ENCODE results near the gene FEZ2. TPM values are rescaled to one million over a fixed set of nuclear protein-coding genes. Genes with fewer than 3 reads are reported as not detected.

FEZ2 gene
- polyA plus RNA-seq, 1 donor from 2014 or later, result 36.8 TPM

GRCh38 chr2:36596397-36596796, 1.6 kb downstream of the FEZ2 start:
- Histone ChIP-seq H3F3A (ENCODE audit: insufficient read depth, low read length, poor library complexity, severe bottlenecking) (no peaks in the 10 kb centered on the region), H3K79me2 (replicated peaks; ENCODE audit: insufficient read depth, low read length) (no peaks in the 10 kb centered on the region), H2AFZ (ENCODE audit: low read depth, low read length) (no peak overlapping the region), H3K36me3 (ENCODE audit: insufficient read depth, low read length) (no peaks in the 10 kb centered on the region), H3K4me2 (ENCODE audit: low read length) (no peak overlapping the region), H3K4me3 (ENCODE audit: low read length) (peak overlapping the region; percentile 82), H3K9me2 (ENCODE audit: insufficient read depth, low read length) (no peaks in the 10 kb centered on the region), H4K20me1 (ENCODE audit: insufficient read depth) (no peaks in the 10 kb centered on the region), H3K27me3 (ENCODE audit: insufficient read depth, low read depth, low read length) (no peaks in the 10 kb centered on the region), H3K9me3 (ENCODE audit: low read length) (no peaks in the 10 kb centered on the region), H3K9ac (ENCODE audit: low read length) (no peak overlapping the region), H3K27ac (ENCODE audit: low read length) (no peak overlapping the region)
- TF ChIP-seq CTCF (IDR thresholded peaks at IDR 0.05; ENCODE audit: poor library complexity, severe bottlenecking), result no peak
- TF ChIP-seq SMC3 (conservative IDR thresholded peaks at IDR 0.05; ENCODE audit: poor library complexity), result no peak
- no peak for TF ChIP-seq MXI1 (conservative IDR thresholded peaks at IDR 0.05; ENCODE audit: poor library complexity, severe bottlenecking)
- TF ChIP-seq POLR2AphosphoS5 (IDR thresholded peaks at IDR 0.05), result no peak
- no peak for TF ChIP-seq RAD21 (conservative IDR thresholded peaks at IDR 0.05)
- TF ChIP-seq EP300 (conservative IDR thresholded peaks at IDR 0.05; ENCODE audit: poor library complexity, severe bottlenecking), result no peak

- Histone ChIP-seq H3K9ac (ENCODE audit: low read length) (no peak overlapping the region), H4K20me1 (ENCODE audit: insufficient read depth) (no peaks in the 10 kb centered on the region), H3K36me3 (ENCODE audit: insufficient read depth, low read length) (no peaks in the 10 kb centered on the region), H3K9me3 (ENCODE audit: low read length) (no peaks in the 10 kb centered on the region), H3K79me2 (replicated peaks; ENCODE audit: insufficient read depth, low read length) (no peaks in the 10 kb centered on the region), H3K9me2 (ENCODE audit: insufficient read depth, low read length) (no peaks in the 10 kb centered on the region), H3F3A (ENCODE audit: insufficient read depth, low read length, poor library complexity, severe bottlenecking) (no peaks in the 10 kb centered on the region), H3K4me2 (ENCODE audit: low read length) (no peak overlapping the region), H2AFZ (ENCODE audit: low read depth, low read length) (no peak overlapping the region), H3K27me3 (ENCODE audit: insufficient read depth, low read depth, low read length) (no peaks in the 10 kb centered on the region), H3K27ac (ENCODE audit: low read length) (no peak overlapping the region), H3K4me3 (ENCODE audit: low read length) (no peak overlapping the region)
- TF ChIP-seq SMC3 (conservative IDR thresholded peaks at IDR 0.05; ENCODE audit: poor library complexity) (no peak), EZH2 (IDR thresholded peaks at IDR 0.05; ENCODE audit: borderline replicate concordance, insufficient read depth, low read length, poor library complexity, severe bottlenecking) (no peak), EP300 (conservative IDR thresholded peaks at IDR 0.05; ENCODE audit: poor library complexity, severe bottlenecking) (no peak), MXI1 (conservative IDR thresholded peaks at IDR 0.05; ENCODE audit: poor library complexity, severe bottlenecking) (no peak), POLR2AphosphoS5 (IDR thresholded peaks at IDR 0.05) (no peak), TAF1 (IDR thresholded peaks at IDR 0.05; ENCODE audit: low read depth) (no peak), CTCF (IDR thresholded peaks at IDR 0.05; ENCODE audit: poor library complexity, severe bottlenecking) (no peak), RAD21 (conservative IDR thresholded peaks at IDR 0.05) (no peak), REST (IDR thresholded peaks at IDR 0.05; ENCODE audit: borderline replicate concordance) (no peak)
Observed at GRCh38 chr2:36594849-36595248, 3.1 kb downstream of the FEZ2 start.

Data from neural cell (in vitro differentiated cells).